Panc1 (cell line): ENCODE measurements around the gene NDUFAF7. TPM values are rescaled to one million over a fixed set of nuclear protein-coding genes. Genes with fewer than 3 reads are reported as not detected.

ENCODE experiments used
- ATAC-seq: fragments of 200-7000 bp; cut with Tn5 transposase; 2 replicates; pipeline ENCODE4 v1.9.1; 2020; ENCODE audit warnings: mild to moderate bottlenecking, moderate library complexity
- Bru-seq: library from RNA; stranded (reverse); fragments of 400-500 nt; gene quantifications from one replicate; lab custom pipeline; 2021; lab: Mats Ljungman, UMichigan
- BruChase-seq, 2 experiments: library from RNA; stranded (reverse); fragments of 400-500 nt; gene quantifications; one replicate each; lab custom pipeline; 2021; lab: Mats Ljungman, UMichigan
- BruUV-seq: library from RNA; stranded (reverse); fragments of 400-500 nt; replicated peaks from 2 replicates; lab custom pipeline; 2021; lab: Mats Ljungman, UMichigan
- CTCF ChIA-PET: fragments of 300-600 bp; sonication (Branson Sonifier 250); formaldehyde crosslinking; loops from one replicate; lab custom pipeline; 2022; ENCODE audit warnings: antibody characterized with exemption; lab: Charles Lee
- POLR2A ChIA-PET: fragments of 300-600 bp; sonication (Branson Sonifier 250); formaldehyde crosslinking; loops from one replicate; lab custom pipeline; 2022; ENCODE audit warnings: antibody characterized with exemption; lab: Charles Lee
- DNase-seq: peaks from one replicate; pipeline ENCODE4 v3.0.0-alpha.2; 2010; ENCODE audit warnings: low read depth, low spot score
- H3K27ac ChIP-seq: 2 replicates; pipeline ENCODE4 v1.5.1; 2011; ENCODE audit warnings: mild to moderate bottlenecking, low read length, inconsistent platforms
- H3K27me3 ChIP-seq: fragments of 200-500 bp; sonication (Bioruptor generic); 2 replicates; pipeline ENCODE4 v1.6.0; 2014; ENCODE audit warnings: low read length, inconsistent platforms; ENCODE audit not compliant: control insufficient read depth, insufficient read depth
- H3K36me3 ChIP-seq: fragments of 200-500 bp; sonication (Bioruptor generic); 2 replicates; pipeline ENCODE4 v1.5.1; 2014; ENCODE audit warnings: inconsistent platforms, mild to moderate bottlenecking, low read length, moderate library complexity; ENCODE audit not compliant: control insufficient read depth, insufficient read depth
- H3K4me1 ChIP-seq: 2 replicates; pipeline ENCODE4 v1.5.1; 2011; ENCODE audit warnings: inconsistent platforms, mild to moderate bottlenecking, low read length, moderate library complexity; ENCODE audit not compliant: control insufficient read depth, insufficient read depth
- H3K4me3 ChIP-seq, 2 experiments: 2 replicates each; pipeline ENCODE4 v1.5.1; 2011 to 2012; ENCODE audit warnings: low read depth in 2 of 2, low read length in 2 of 2, mild to moderate bottlenecking in 2 of 2, inconsistent platforms in 1 of 2, moderate library complexity in 1 of 2
- H3K9me3 ChIP-seq: fragments of 200-500 bp; sonication (Bioruptor generic); 2 replicates; pipeline ENCODE4 v1.5.1; 2014; ENCODE audit warnings: low read depth, mild to moderate bottlenecking, inconsistent platforms, low read length, moderate library complexity; ENCODE audit not compliant: control insufficient read depth, insufficient read depth
- POLR2AphosphoS5 ChIP-seq: IDR thresholded peaks from 2 replicates; pipeline ENCODE4 v1.6.1; 2012; ENCODE audit warnings: mild to moderate bottlenecking, low read depth, low read length, moderate library complexity
- SIN3A ChIP-seq: IDR thresholded peaks from 2 replicates; pipeline ENCODE4 v1.6.1; 2012; ENCODE audit warnings: low read depth, mild to moderate bottlenecking, low read length, moderate library complexity, borderline replicate concordance; ENCODE audit not compliant: insufficient read depth
- TCF7L2 ChIP-seq: IDR thresholded peaks from 2 replicates; pipeline ENCODE4 v1.6.1; 2011; ENCODE audit warnings: mild to moderate bottlenecking, low read depth, low read length, inconsistent platforms
- in situ Hi-C: cut with HindIII; loops from 2 replicates; pipeline ENCODE4 v1.10.0; 2016; ENCODE audit warnings: low sequenced_read_pairs, low pct_unique_long_range_greater_than_20kb
- intact Hi-C: fragments of 100-400 bp; cut with micrococcal nuclease; formaldehyde crosslinking; loops from one replicate; pipeline ENCODE4 v1.10.0; 2022; ENCODE audit not compliant: unreplicated experiment
- long read RNA-seq: library from polyadenylated mRNA; unstranded; transcript quantifications from one replicate; pipeline ENCODE4 v2.0.0, GENCODE V29; 2021; ENCODE audit not compliant: unreplicated experiment
- polyA plus RNA-seq: library from polyadenylated mRNA; unstranded; fragments of >200 nt; gene quantifications from one replicate; pipeline ENCODE4 v1.2.1, GENCODE V29; 2012; ENCODE audit warnings: missing spikeins; ENCODE audit not compliant: insufficient read length
- total RNA-seq: library from RNA; stranded (reverse); gene quantifications from one replicate; pipeline ENCODE4 v1.2.1, GENCODE V29; 2021; ENCODE audit not compliant: unreplicated experiment
- TF ChIP-seq, protein P1 (sequence below): fragments of 450-650 bp; IDR thresholded peaks from 2 replicates; pipeline ENCODE4 v1.5.1; 2017; ENCODE audit warnings: mild to moderate bottlenecking
- TF ChIP-seq, protein P2 (sequence below), 2 experiments: IDR thresholded peaks; 2 replicates each; pipeline ENCODE4 v1.6.1; 2011 to 2012; ENCODE audit warnings: low read depth in 2 of 2, control low read depth in 1 of 2, low read length in 1 of 2, mild to moderate bottlenecking in 1 of 2, moderate library complexity in 1 of 2; ENCODE audit not compliant: insufficient read depth in 1 of 2

Gene NDUFAF7, protein sequence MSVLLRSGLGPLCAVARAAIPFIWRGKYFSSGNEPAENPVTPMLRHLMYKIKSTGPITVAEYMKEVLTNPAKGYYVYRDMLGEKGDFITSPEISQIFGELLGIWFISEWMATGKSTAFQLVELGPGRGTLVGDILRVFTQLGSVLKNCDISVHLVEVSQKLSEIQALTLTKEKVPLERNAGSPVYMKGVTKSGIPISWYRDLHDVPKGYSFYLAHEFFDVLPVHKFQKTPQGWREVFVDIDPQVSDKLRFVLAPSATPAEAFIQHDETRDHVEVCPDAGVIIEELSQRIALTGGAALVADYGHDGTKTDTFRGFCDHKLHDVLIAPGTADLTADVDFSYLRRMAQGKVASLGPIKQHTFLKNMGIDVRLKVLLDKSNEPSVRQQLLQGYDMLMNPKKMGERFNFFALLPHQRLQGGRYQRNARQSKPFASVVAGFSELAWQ
- total RNA-seq (17.7 TPM), Bru-seq, nascent RNA (percentile 79 among the genes with signal in this experiment), BruChase-seq, experiment 1, labeled RNA remaining after a 2-hour chase (percentile 84 among the genes with signal in this experiment), BruChase-seq, experiment 2, labeled RNA remaining after a 6-hour chase (percentile 80 among the genes with signal in this experiment)
- 12.8 TPM for polyA plus RNA-seq
- long read RNA-seq, transcript NDUFAF7-201 (10 exons, 2,176 nt) = major isoform, 15 of 36 reads
- long read RNA-seq, partial matches to known transcripts = 4 of 36 reads
- long read RNA-seq, other reads (novel, unspliced or antisense) = 17 of 36 reads

DNA sequence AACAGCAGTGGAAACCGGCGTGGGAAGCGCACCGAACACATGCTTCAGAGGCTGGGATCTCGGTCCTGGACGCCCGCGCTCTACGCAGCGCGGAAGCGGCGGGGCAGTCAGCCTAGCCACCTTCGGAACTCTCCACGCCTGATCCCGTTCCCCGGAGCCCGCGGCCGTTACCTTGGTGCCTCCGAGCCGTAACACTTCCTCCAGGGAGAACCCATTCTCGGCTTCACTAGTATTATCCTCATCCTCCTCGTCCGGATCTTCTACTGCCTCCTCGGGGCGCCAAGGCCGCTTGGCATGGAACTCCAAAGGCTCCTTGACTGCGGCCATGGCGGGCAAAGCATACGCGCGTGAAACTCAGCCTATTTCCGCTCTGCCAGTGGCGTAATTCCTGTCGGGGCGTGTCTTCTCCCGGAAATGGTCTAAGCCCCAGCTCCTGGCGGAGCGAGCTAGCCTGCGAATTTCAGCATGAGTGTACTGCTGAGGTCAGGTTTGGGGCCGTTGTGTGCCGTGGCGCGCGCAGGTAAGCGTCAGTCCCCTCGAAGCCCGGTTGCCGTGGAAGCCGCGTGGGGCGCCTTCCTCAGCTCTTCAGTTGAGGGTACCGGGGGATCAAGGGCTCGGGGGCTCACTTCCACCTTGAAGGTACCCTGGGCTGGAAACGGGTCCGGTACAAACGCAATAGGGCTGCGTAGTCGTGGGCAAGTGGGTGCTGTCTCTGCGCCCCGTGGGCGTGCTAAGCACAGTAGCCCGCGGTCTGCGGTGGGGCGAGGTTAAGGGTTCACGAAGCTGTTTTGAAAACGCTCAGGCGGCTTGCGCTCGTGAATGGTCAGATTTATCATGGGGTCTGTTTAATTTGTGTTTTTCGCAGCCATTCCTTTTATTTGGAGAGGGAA, at the start of gene NDUFAF7, which contains the start of gene CEBPZ:
Gene NDUFAF7, plus strand, starts transcription at position 418 of the 890 bp plus-strand sequence. Its CDS starts 48 bp downstream, at position 466.
Gene CEBPZ, minus strand, starts transcription at position 356 of the 890 bp plus-strand sequence. Its CDS starts 29 bp downstream, at position 327.
- in situ Hi-C loops = no loop called here
- TF ChIP-seq TCF7L2 (0 out of 2 replicates have a peak, but pooled peaks have one; percentile 43), POLR2AphosphoS5 (peak; percentile 94), SIN3A (peak; percentile 95)
- TF ChIP-seq, protein P1, sequence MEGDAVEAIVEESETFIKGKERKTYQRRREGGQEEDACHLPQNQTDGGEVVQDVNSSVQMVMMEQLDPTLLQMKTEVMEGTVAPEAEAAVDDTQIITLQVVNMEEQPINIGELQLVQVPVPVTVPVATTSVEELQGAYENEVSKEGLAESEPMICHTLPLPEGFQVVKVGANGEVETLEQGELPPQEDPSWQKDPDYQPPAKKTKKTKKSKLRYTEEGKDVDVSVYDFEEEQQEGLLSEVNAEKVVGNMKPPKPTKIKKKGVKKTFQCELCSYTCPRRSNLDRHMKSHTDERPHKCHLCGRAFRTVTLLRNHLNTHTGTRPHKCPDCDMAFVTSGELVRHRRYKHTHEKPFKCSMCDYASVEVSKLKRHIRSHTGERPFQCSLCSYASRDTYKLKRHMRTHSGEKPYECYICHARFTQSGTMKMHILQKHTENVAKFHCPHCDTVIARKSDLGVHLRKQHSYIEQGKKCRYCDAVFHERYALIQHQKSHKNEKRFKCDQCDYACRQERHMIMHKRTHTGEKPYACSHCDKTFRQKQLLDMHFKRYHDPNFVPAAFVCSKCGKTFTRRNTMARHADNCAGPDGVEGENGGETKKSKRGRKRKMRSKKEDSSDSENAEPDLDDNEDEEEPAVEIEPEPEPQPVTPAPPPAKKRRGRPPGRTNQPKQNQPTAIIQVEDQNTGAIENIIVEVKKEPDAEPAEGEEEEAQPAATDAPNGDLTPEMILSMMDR = no peak
- ChIA-PET CTCF (interaction anchor here (0.5 kb wide), 1 partner anchor 41 kb away, joined by 3 read pairs; no protein-coding TSS in a partner anchor), POLR2A (interaction anchor here (0.6 kb wide), 1 partner anchor 63 kb away, joined by 3 read pairs; no protein-coding TSS in a partner anchor)
- ATAC-seq (peak; percentile 99), DNase-seq (peak; percentile 71)
- BruUV-seq = no TSS peak
- Histone ChIP-seq H3K27me3 (no peaks in the 10 kb centered on the region), H3K36me3 (peaks cover 23% of the 10 kb centered on the region), H3K27ac (peak within 1 kb of the TSS; percentile 87), H3K4me3 (peak within 1 kb of the TSS; percentile 64 to 90), H3K9me3 (no peaks in the 10 kb centered on the region), H3K4me1 (peaks cover 16% of the 10 kb centered on the region)
- intact Hi-C loops = loop anchor here (10.0 kb wide), 1 partner anchor 67 kb away; no protein-coding TSS in a partner anchor

DNA sequence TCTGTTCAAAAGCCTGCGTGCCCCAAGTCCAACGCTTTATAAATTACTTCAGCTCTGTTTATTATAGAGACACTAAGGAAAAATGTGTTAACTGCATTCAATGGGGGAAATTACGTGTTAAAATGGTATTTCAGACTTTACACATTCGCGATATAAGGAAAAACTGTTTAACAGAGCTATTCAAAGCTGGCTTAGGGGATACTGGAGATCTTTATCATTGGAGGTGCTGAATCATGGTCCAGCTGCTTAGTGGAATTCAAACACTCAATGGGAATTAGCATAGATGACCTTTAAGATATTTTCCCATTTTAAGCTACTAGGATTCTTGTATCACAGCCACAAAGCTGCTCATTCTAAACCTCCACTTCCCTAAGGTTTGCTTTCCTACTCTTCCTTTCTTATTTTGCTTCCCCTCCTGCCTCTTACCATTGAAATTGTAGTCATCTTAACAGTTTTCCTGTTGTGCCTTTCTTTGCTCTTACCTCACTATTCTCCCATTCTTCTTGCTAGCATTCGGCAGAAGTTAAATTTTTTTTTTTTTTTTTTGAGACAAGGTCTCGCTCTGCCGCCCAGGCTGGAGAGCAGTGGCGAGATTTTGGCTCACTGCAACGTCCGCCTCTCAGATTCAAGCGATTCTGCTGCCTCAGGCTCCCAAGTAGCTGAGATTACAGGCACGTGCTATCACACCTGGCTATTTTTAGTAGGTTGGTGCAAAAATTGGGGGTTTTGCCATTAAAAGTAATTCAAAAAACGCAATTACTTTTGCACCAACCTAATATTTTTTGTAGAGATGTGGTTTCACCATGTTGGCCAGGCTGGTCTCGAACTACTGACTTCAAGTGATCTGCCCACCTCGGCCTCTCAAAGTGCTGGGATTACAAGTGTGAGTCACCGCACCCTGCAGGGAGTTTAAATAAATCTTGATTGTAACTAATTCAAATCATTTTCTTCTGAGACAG, 49.5 kb upstream of the NDUFAF7 start:
- no TSS peak for BruUV-seq
- TF ChIP-seq POLR2AphosphoS5 (no peak), TCF7L2 (no peak), SIN3A (no peak)
- TF ChIP-seq, protein P2, sequence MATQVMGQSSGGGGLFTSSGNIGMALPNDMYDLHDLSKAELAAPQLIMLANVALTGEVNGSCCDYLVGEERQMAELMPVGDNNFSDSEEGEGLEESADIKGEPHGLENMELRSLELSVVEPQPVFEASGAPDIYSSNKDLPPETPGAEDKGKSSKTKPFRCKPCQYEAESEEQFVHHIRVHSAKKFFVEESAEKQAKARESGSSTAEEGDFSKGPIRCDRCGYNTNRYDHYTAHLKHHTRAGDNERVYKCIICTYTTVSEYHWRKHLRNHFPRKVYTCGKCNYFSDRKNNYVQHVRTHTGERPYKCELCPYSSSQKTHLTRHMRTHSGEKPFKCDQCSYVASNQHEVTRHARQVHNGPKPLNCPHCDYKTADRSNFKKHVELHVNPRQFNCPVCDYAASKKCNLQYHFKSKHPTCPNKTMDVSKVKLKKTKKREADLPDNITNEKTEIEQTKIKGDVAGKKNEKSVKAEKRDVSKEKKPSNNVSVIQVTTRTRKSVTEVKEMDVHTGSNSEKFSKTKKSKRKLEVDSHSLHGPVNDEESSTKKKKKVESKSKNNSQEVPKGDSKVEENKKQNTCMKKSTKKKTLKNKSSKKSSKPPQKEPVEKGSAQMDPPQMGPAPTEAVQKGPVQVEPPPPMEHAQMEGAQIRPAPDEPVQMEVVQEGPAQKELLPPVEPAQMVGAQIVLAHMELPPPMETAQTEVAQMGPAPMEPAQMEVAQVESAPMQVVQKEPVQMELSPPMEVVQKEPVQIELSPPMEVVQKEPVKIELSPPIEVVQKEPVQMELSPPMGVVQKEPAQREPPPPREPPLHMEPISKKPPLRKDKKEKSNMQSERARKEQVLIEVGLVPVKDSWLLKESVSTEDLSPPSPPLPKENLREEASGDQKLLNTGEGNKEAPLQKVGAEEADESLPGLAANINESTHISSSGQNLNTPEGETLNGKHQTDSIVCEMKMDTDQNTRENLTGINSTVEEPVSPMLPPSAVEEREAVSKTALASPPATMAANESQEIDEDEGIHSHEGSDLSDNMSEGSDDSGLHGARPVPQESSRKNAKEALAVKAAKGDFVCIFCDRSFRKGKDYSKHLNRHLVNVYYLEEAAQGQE (IDR thresholded peaks at IDR 0.05; ENCODE audit: insufficient read depth in 1 of 2, low read depth in 2 of 2, low read length in 1 of 2) = no peak
- TF ChIP-seq, protein P1 = no peak
- Histone ChIP-seq H3K4me1 (no peaks in the 10 kb centered on the region), H3K4me3 (no peak overlapping the region), H3K36me3 (no peaks in the 10 kb centered on the region), H3K9me3 (no peaks in the 10 kb centered on the region), H3K27ac (no peak overlapping the region), H3K27me3 (no peaks in the 10 kb centered on the region)
- ChIA-PET CTCF (no interaction called here), POLR2A (no interaction called here)
- in situ Hi-C loops = no loop called here
- intact Hi-C loops = no loop called here
- DNase-seq (no peak), ATAC-seq (peak; percentile 53; the same call in 1 of the 2 replicates)
